H1 (cell line): ENCODE measurements around the gene CFAP74. TPM values are rescaled to one million over a fixed set of nuclear protein-coding genes. Genes with fewer than 3 reads are reported as not detected.
"Not testable (repeated sequence)": the region's sequence is repeated elsewhere in the genome, so short reads cannot be mapped to it uniquely, and the experiment has no call there.

Experiments
- CTCF ChIA-PET: fragments of 300-600 bp; sonication (Branson Sonifier 250); formaldehyde crosslinking; loops from one replicate; lab custom pipeline; 2021; ENCODE audit not compliant: partially characterized antibody; lab: Charles Lee
- POLR2A ChIA-PET: fragments of 300-600 bp; sonication (Branson Sonifier 250); formaldehyde crosslinking; loops from one replicate; lab custom pipeline; 2021; ENCODE audit warnings: inconsistent platforms; ENCODE audit not compliant: partially characterized antibody; lab: Charles Lee
- DNase-seq, 2 experiments: peaks; one replicate each; pipeline versions ENCODE4 v3.0.0 to v3.0.0-alpha.2; 2010 to 2022; ENCODE audit warnings: low spot score in 2 of 2, low read depth in 1 of 2, mixed read lengths in 1 of 2
- FAIRE-seq: peaks from 2 replicates; lab custom pipeline; 2011; peaks lifted over from hg19 to GRCh38; lab: Jason Lieb, UNC
- H2AFZ ChIP-seq: 2 replicates; pipeline ENCODE4 v1.8.1; 2012; ENCODE audit warnings: low read length, inconsistent platforms
- H2AK5ac ChIP-seq: 2 replicates; pipeline ENCODE4 v1.6.1; 2013; ENCODE audit warnings: low read depth, low read length
- H2BK120ac ChIP-seq: replicated peaks from 2 replicates; pipeline ENCODE3; 2013; ENCODE audit warnings: low read depth, low read length, inconsistent platforms
- H2BK12ac ChIP-seq: 2 replicates; pipeline ENCODE4 v1.6.1; 2013; ENCODE audit warnings: low read depth, low read length
- H2BK15ac ChIP-seq: 2 replicates; pipeline ENCODE4 v1.6.1; 2013; ENCODE audit warnings: low read length
- H2BK20ac ChIP-seq: 2 replicates; pipeline ENCODE4 v1.6.1; 2013; ENCODE audit warnings: low read length
- H2BK5ac ChIP-seq: 2 replicates; pipeline ENCODE4 v1.6.1; 2013; ENCODE audit warnings: low read depth, low read length
- H3K14ac ChIP-seq: 2 replicates; pipeline ENCODE4 v1.6.1; 2013; ENCODE audit warnings: inconsistent platforms; ENCODE audit not compliant: insufficient read length
- H3K18ac ChIP-seq: 2 replicates; pipeline ENCODE4 v1.6.1; 2013; ENCODE audit warnings: low read length; ENCODE audit errors: extremely low read depth
- H3K23ac ChIP-seq: 2 replicates; pipeline ENCODE4 v1.6.1; 2013; ENCODE audit warnings: inconsistent platforms; ENCODE audit not compliant: insufficient read length
- H3K23me2 ChIP-seq: 2 replicates; pipeline ENCODE4 v1.6.1; 2013; ENCODE audit warnings: low read depth, low read length
- H3K27ac ChIP-seq: 2 replicates; pipeline ENCODE4 v1.6.1; 2011; ENCODE audit warnings: low read depth, low read length, inconsistent platforms
- H3K27me3 ChIP-seq, 4 experiments: replicated peaks in 1 of 4; 1 replicate in 1 of 4; 2 replicates in 3 of 4; pipeline versions ENCODE4 v1.6.1 to v1.8.1; 2011 to 2013; ENCODE audit warnings: low read length in 3 of 4, mild to moderate bottlenecking in 3 of 4, inconsistent platforms in 2 of 4, mixed read lengths in 2 of 4, moderate library complexity in 1 of 4; ENCODE audit not compliant: control insufficient read depth in 3 of 4, insufficient read depth in 3 of 4; ENCODE audit errors: extremely low read depth in 1 of 4
- H3K36me3 ChIP-seq, 4 experiments: 2 replicates each; pipeline versions ENCODE4 v1.6.1 to v1.8.1; 2011 to 2013; ENCODE audit warnings: mild to moderate bottlenecking in 4 of 4, low read length in 3 of 4, moderate library complexity in 2 of 4, control low read depth in 1 of 4, inconsistent platforms in 1 of 4; ENCODE audit not compliant: insufficient read depth in 4 of 4, control insufficient read depth in 2 of 4
- H3K4ac ChIP-seq: replicated peaks from 2 replicates; pipeline ENCODE3; 2013; ENCODE audit warnings: low read length, low read depth, mixed read lengths, inconsistent platforms; ENCODE audit not compliant: insufficient read length
- H3K4me1 ChIP-seq, 4 experiments: replicated peaks in 1 of 4; 1 replicate in 1 of 4; 2 replicates in 3 of 4; pipeline versions ENCODE4 v1.6.1 to v1.8.1; 2011 to 2013; ENCODE audit warnings: low read length in 3 of 4, inconsistent platforms in 2 of 4, mixed read lengths in 1 of 4; ENCODE audit not compliant: insufficient read depth in 4 of 4, control insufficient read depth in 3 of 4
- H3K4me2 ChIP-seq, 2 experiments: 2 replicates each; pipeline versions ENCODE4 v1.6.1 to v1.8.1; 2011 to 2013; ENCODE audit warnings: low read depth in 2 of 2, low read length in 2 of 2, control low read depth in 1 of 2, inconsistent platforms in 1 of 2, mild to moderate bottlenecking in 1 of 2; ENCODE audit not compliant: insufficient read depth in 1 of 2
- H3K4me3 ChIP-seq, 4 experiments: fragments of 200-600, 300-600 bp in 1 of 4; sonication (generic), shearing (Covaris generic), sonication (Bioruptor Twin) in 1 of 4; 2 replicates each; pipeline versions ENCODE4 v1.5.1 to v1.8.1; 2011 to 2016; ENCODE audit warnings: low read length in 4 of 4, low read depth in 3 of 4, control low read depth in 2 of 4, inconsistent platforms in 2 of 4, mild to moderate bottlenecking in 2 of 4, mixed read lengths in 1 of 4, moderate library complexity in 1 of 4; ENCODE audit not compliant: insufficient read depth in 2 of 4; ENCODE audit errors: extremely low read depth in 1 of 4
- H3K56ac ChIP-seq: replicated peaks from 2 replicates; pipeline ENCODE3; 2013; ENCODE audit warnings: low read depth, mild to moderate bottlenecking, mixed read lengths, low read length, inconsistent platforms; ENCODE audit not compliant: insufficient read length
- H3K79me1 ChIP-seq: 2 replicates; pipeline ENCODE4 v1.6.1; 2013; ENCODE audit warnings: low read depth, low read length, control low read depth
- H3K79me2 ChIP-seq, 2 experiments: 2 replicates each; pipeline versions ENCODE4 v1.6.1 to v1.8.1; 2012 to 2013; ENCODE audit warnings: low read length in 2 of 2, mild to moderate bottlenecking in 2 of 2, inconsistent platforms in 1 of 2; ENCODE audit not compliant: insufficient read depth in 2 of 2, control insufficient read depth in 1 of 2
- H3K9ac ChIP-seq, 4 experiments: replicated peaks in 1 of 4; 1 replicate in 1 of 4; 2 replicates in 3 of 4; pipeline versions ENCODE4 v1.6.1 to v1.8.1; 2011 to 2013; ENCODE audit warnings: low read depth in 3 of 4, low read length in 3 of 4, control low read depth in 2 of 4, mild to moderate bottlenecking in 2 of 4, moderate library complexity in 2 of 4, inconsistent platforms in 1 of 4; ENCODE audit errors: extremely low read depth in 1 of 4
- H3K9me3 ChIP-seq, 2 experiments: 2 replicates each; pipeline versions ENCODE4 v1.6.1 to v1.8.1; 2012 to 2013; ENCODE audit warnings: mild to moderate bottlenecking in 2 of 2, moderate library complexity in 2 of 2, control low read depth in 1 of 2, inconsistent platforms in 1 of 2, low read depth in 1 of 2, low read length in 1 of 2, mixed read lengths in 1 of 2; ENCODE audit not compliant: insufficient read depth in 2 of 2
- H4K20me1 ChIP-seq, 2 experiments: replicated peaks in 1 of 2; 2 replicates each; pipeline versions ENCODE3 to v1.8.1; 2011 to 2013; ENCODE audit warnings: inconsistent platforms in 2 of 2, low read length in 2 of 2, mild to moderate bottlenecking in 1 of 2; ENCODE audit not compliant: insufficient read depth in 2 of 2, control insufficient read depth in 1 of 2
- H4K5ac ChIP-seq: 2 replicates; pipeline ENCODE4 v1.6.1; 2013; ENCODE audit warnings: low read length, low read depth, mixed read lengths, inconsistent platforms; ENCODE audit not compliant: insufficient read length
- H4K8ac ChIP-seq: 2 replicates; pipeline ENCODE4 v1.8.0; 2013; ENCODE audit warnings: mild to moderate bottlenecking, moderate library complexity, low read length, inconsistent platforms; ENCODE audit not compliant: insufficient read depth; ENCODE audit errors: extremely low read depth
- H4K91ac ChIP-seq: replicated peaks from 2 replicates; pipeline ENCODE3; 2013; ENCODE audit warnings: low read length, mixed read lengths, inconsistent platforms; ENCODE audit not compliant: insufficient read length
- ASH2L ChIP-seq: fragments of 200-600, 300-600 bp; sonication (generic); IDR thresholded peaks from one replicate; pipeline ENCODE4 v1.7.1; 2017; ENCODE audit warnings: low read length
- EGR1 ChIP-seq: IDR thresholded peaks from 2 replicates; pipeline ENCODE4 v1.6.1; 2011; ENCODE audit warnings: low read depth, low read length, borderline replicate concordance
- JUN ChIP-seq: IDR thresholded peaks from 2 replicates; pipeline ENCODE4 v1.6.1; 2011; ENCODE audit warnings: low read depth, mild to moderate bottlenecking, improper control_type of control experiment, low read length
- JUND ChIP-seq: IDR thresholded peaks from 2 replicates; pipeline ENCODE4 v1.6.1; 2011; ENCODE audit warnings: mild to moderate bottlenecking, improper control_type of control experiment, low read length
- POLR2AphosphoS5 ChIP-seq: IDR thresholded peaks from 2 replicates; pipeline ENCODE4 v1.6.1; 2011; ENCODE audit warnings: low read depth, low read length
- SAP30 ChIP-seq: fragments of 300-600 bp; sonication (generic); IDR thresholded peaks from 2 replicates; pipeline ENCODE4 v1.7.1; 2012; ENCODE audit warnings: low read length, moderate library complexity, mild to moderate bottlenecking, inconsistent platforms; ENCODE audit not compliant: insufficient read depth, insufficient replicate concordance
- SP1 ChIP-seq: IDR thresholded peaks from 2 replicates; pipeline ENCODE4 v1.6.1; 2011; ENCODE audit warnings: low read depth, low read length
- SUZ12 ChIP-seq: fragments of 200-600 bp; sonication (generic); IDR thresholded peaks from 2 replicates; pipeline ENCODE4 v1.6.1; 2012; ENCODE audit warnings: mild to moderate bottlenecking, inconsistent platforms, low read length, moderate library complexity, mixed read lengths
- WGBS, 2 experiments: shearing (Covaris generic) in 1 of 2; methylation state at CpG; one replicate each; pipeline versions ENCODE4 v1.1.6 to v1.1.7; 2013 to 2015; ENCODE audit warnings: low lambda C conversion rate in 2 of 2, mixed read lengths in 2 of 2, inconsistent platforms in 1 of 2, low coverage in 1 of 2, missing lambda C conversion rate in 1 of 2; ENCODE audit not compliant: insufficient replicate concordance in 2 of 2, insufficient coverage in 1 of 2, insufficient read length in 1 of 2; ENCODE audit errors: extremely low coverage in 1 of 2, missing lambda C conversion rate in 1 of 2; 5-methylcytosine and 5-hydroxymethylcytosine counted together
- polyA plus RNA-seq, 7 experiments: library from polyadenylated mRNA; depleted of rRNA in 3 of 7; stranded (reverse) in 5 of 7; unstranded in 2 of 7; fragments of >200 nt in 5 of 7; fragments of 200-250 nt in 2 of 7; gene quantifications; 1 replicate in 5 of 7; 2 replicates in 1 of 7; 4 replicates in 1 of 7; pipeline versions ENCODE4 v1.2.1 to v1.2.3, GENCODE V29; 2011 to 2013; ENCODE audit warnings: missing spikeins in 2 of 7, mixed read lengths in 2 of 7
- total RNA-seq: library from RNA; stranded (reverse); fragmentation: NEBNext Ultra II Directional; extraction: Animal tissue kit (Norgen Biotek cat#: 25700); gene quantifications from 2 replicates; pipeline ENCODE4 v1.2.1, GENCODE V29; 2021

CFAP74 gene
- total and polyA plus RNA-seq, 2 of the 8 experiments (the other 6 are each of a cell fraction or from before 2014, with no cell fraction given): 0.09 to 0.20 TPM

DNA sequence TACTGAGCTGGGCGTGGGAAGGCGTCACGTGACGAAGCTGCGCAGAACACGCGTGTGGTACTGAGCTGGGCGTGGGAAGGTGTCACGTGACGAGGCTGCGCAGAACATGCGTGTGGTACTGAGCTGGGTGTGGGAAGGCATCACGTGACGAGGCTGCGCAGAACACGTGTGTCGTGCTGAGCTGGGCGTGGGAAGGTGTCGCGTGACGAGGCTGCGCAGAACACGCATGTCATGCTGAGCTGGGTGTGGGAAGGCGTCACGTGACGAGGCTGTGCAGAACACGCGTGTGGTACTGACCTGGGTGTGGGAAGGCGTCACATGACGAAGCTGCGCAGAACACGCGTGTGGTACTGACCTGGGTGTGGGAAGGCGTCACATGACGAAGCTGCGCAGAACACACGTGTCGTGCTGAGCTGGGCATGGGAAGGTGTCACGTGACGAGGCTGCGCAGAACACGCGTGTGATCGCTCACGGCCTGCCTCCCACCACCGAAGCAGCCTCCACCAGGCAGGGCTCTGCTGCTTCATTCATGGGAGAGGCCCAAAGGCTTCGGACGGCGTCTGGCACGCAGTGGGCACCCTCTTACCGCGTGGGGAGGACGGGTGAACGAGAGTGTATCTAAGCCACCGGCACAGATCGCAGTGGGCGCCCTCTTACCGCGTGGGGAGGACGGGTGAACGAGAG lies 24.0 kb downstream of the CFAP74 start (continued):
- no peak for TF ChIP-seq POLR2AphosphoS5
- TF ChIP-seq EGR1: no peak
- TF ChIP-seq SP1: no peak
- no peak for TF ChIP-seq JUN
- no peak for TF ChIP-seq SAP30
- TF ChIP-seq ASH2L: no peak
- no peak for TF ChIP-seq JUND
- TF ChIP-seq SUZ12: no peak

DNA sequence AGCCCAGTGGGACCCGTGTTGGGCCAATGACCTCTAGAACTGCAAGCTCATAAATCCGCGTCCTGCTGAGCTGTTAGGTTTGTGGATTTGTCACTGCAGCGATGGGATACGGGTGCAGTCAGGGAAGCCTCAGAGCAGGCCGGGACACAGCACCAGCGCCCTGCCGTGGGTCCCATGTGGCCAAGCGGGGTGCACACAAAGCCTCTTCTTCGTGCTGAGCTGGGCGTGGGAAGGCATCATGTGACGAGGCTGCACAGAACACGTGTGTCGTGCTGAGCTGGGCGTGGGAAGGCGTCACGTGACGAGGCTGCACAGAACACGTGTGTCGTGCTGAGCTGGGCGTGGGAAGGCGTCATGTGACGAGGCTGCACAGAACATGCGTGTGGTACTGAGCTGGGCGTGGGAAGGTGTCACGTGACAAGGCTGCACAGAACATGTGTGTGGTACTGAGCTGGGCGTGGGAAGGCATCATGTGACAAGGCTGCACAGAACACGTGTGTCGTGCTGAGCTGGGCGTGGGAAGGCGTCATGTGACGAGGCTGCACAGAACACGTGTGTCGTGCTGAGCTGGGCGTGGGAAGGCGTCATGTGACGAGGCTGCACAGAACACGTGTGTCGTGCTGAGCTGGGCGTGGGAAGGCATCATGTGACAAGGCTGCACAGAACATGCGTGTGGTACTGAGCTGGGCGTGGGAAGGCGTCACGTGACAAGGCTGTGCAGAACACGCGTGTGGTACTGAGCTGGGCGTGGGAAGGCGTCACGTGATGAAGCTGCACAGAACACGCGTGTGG lies 24.7 kb downstream of the CFAP74 start:
- CTCF ChIA-PET: interaction anchor here (0.7 to 3.7 kb wide), 14 partner anchors 10 to 1405 kb away, joined by 3 to 24 read pairs (median 4); partner anchors contain the start of gene CFAP74
- FAIRE-seq, H3K36me3 ChIP-seq, H3K14ac ChIP-seq, H2AFZ ChIP-seq, H3K4me2 ChIP-seq, H3K9ac ChIP-seq, H4K20me1 ChIP-seq, H3K4me3 ChIP-seq, H2BK15ac ChIP-seq, H4K5ac ChIP-seq, H3K79me2 ChIP-seq, H4K8ac ChIP-seq, H2BK5ac ChIP-seq, H2BK20ac ChIP-seq, H3K23me2 ChIP-seq, H3K18ac ChIP-seq, H3K9me3 ChIP-seq, H3K27me3 ChIP-seq, POLR2A ChIA-PET, H2BK120ac ChIP-seq, H4K91ac ChIP-seq, DNase-seq, H3K56ac ChIP-seq, H3K79me1 ChIP-seq, H3K4ac ChIP-seq, H3K27ac ChIP-seq, H3K4me1 ChIP-seq: not testable (repeated sequence)
- peak overlapping the region; percentile 6 for H3K23ac ChIP-seq
- peak overlapping the region; percentile 65 for H2AK5ac ChIP-seq
- H2BK12ac ChIP-seq: peak overlapping the region; percentile 68; the same call in 1 of the 2 replicates
- WGBS, 2 experiments: 93% methylated on average over 45 of the region's 51 CpGs; no CpG with 5 or more reads in 1 of the 2 experiments
